OCI-LY1 (cell line): ENCODE measurements around the gene DDX42.

Experiments
- CTCF ChIP-seq: fragments of 200-600 bp; sonication (generic), shearing (Covaris generic); IDR thresholded peaks from 2 replicates; pipeline ENCODE4 v1.5.1; 2017; ENCODE audit warnings: mild to moderate bottlenecking, antibody characterized with exemption, low read length, moderate library complexity, mixed read lengths
- EZH2 ChIP-seq: fragments of 200-600 bp; sonication (generic), shearing (Covaris generic); IDR thresholded peaks from 2 replicates; pipeline ENCODE4 v1.8.0; 2017; ENCODE audit warnings: borderline replicate concordance, mixed run types, mild to moderate bottlenecking, antibody characterized with exemption, low read length, moderate library complexity, mixed read lengths

GRCh38 chr17:63817736-63818385 is 43.9 kb downstream of the DDX42 start:
- TF ChIP-seq EZH2, result no peak
- no peak for TF ChIP-seq CTCF
